GM13977 (cell line): ENCODE data around the gene PGM2L1.
"Not testable (repeated sequence)": the region's sequence is repeated elsewhere in the genome, so short reads cannot be mapped to it uniquely, and the experiment has no call there.

Experiments used
- DNase-seq: peaks from one replicate; pipeline ENCODE4 v3.0.0; 2012; ENCODE audit warnings: low spot score
- CTCF ChIP-seq: IDR thresholded peaks from 2 replicates; pipeline ENCODE4 v1.5.1; 2012; ENCODE audit warnings: mild to moderate bottlenecking, control low read depth; ENCODE audit not compliant: insufficient read depth; ENCODE audit errors: extremely low read depth, missing control alignments
- in situ Hi-C: fragments of 300-500 bp; cut with MboI; formaldehyde crosslinking; loops from one replicate; pipeline ENCODE4 v1.12.0; 2022; ENCODE audit warnings: low sequenced_read_pairs, low pct_unique_long_range_greater_than_20kb, mixed read lengths, inconsistent platforms; ENCODE audit not compliant: unreplicated experiment

PGM2L1 gene

GRCh38 chr11:74418509-74418895, 20.3 kb upstream of the PGM2L1 start:
- TF ChIP-seq CTCF = no peak
- in situ Hi-C loops = no loop called here
- no peak for DNase-seq

- TF ChIP-seq CTCF = no peak
- DNase-seq = no peak
- in situ Hi-C loops = no loop called here
Observed at GRCh38 chr11:74417860-74418508, 19.8 kb upstream of the PGM2L1 start.

- no peak for DNase-seq
- in situ Hi-C loops = no loop called here
- TF ChIP-seq CTCF = no peak
Observed at GRCh38 chr11:74417379-74417804, 19.2 kb upstream of the PGM2L1 start.

- in situ Hi-C loops, DNase-seq: not testable (repeated sequence)
Observed at GRCh38 chr11:74416974-74417373, 18.7 kb upstream of the PGM2L1 start.

- DNase-seq = no peak
- TF ChIP-seq CTCF = no peak
- in situ Hi-C loops = no loop called here
Observed at GRCh38 chr11:74412733-74413359, 14.6 kb upstream of the PGM2L1 start.

GRCh38 chr11:74412321-74412720, 14.1 kb upstream of the PGM2L1 start:
- DNase-seq = no peak
- in situ Hi-C loops = no loop called here
- no peak for TF ChIP-seq CTCF

GRCh38 chr11:74409633-74410032, 11.4 kb upstream of the PGM2L1 start:
- TF ChIP-seq CTCF = no peak
- DNase-seq = no peak
- in situ Hi-C loops = no loop called here
